IPS-18c (cell line): ENCODE results near the gene CACNA1B.

ENCODE experiments used
- H3K4me3 ChIP-seq: 2 replicates; pipeline ENCODE4 v1.7.0; 2013; ENCODE audit warnings: low read depth, mild to moderate bottlenecking, low read length, moderate library complexity; ENCODE audit not compliant: insufficient read depth
- H3K9me3 ChIP-seq: one replicate; pipeline ENCODE4 v1.6.1; 2013; ENCODE audit warnings: mild to moderate bottlenecking, low read length, moderate library complexity; ENCODE audit not compliant: control insufficient read depth, insufficient read depth

Gene CACNA1B

DNA sequence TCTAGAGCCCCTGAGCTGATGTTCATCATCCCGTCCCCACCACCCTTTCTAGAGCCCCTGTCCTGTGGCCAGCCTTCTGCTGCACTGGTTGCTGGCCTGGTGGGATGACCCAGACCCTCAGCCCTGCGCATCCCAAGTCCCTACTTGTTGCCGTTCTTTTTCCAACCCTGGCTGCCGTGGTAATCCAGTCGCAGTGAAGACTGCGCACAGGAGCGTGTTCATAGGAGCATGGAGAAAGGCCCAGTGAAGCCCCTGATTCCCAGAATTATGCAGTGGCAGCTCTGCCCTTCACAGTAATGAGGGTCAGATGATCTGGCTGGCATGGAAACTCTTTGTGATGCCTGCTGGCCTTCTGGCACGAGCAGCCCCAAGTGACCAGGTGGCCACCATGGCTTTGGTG is 183.3 kb downstream of the CACNA1B start:
- H3K4me3 ChIP-seq, result no peak overlapping the region
- no peaks in the 10 kb centered on the region for H3K9me3 ChIP-seq

DNA sequence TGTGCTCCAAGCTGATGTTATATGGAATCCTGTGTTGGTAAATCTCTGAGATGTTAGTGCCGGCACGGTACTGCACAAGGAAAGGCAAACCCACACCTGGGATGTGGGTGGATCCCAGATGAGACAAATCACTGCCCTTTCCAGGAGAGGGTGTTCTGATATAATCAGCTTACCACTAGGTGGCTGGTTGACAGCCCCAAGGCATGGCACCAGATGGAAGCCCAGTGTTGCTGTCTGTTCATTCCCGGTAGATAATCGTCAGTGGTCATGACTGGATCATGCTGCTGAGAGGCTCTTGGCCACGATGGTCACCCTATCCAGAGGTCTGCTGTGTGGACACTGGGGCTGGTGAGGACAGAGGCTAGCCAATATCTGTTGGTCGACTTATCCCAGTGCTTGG is 184.0 kb downstream of the CACNA1B start:
- Histone ChIP-seq H3K9me3 (no peaks in the 10 kb centered on the region), H3K4me3 (no peak overlapping the region; the same call in 1 of the 2 replicates)

DNA sequence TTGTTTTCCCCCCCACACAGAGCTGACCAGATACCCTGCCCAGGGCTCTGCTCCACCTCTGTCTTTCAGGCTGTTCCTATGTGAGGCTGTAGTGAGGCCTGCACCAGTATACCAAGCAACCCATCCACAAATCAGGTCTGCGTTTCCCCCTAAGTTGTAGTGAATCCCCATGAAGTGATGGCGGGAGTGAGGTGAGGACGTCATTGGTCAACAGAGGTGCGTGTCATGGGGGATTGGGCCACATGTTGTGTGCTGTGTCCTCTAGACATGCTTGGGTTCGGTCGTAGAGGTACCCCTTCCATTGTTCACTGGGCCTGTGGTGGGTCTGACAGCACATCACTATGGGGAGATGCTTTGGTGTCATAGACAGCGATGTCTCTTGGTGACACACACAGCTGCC is 184.6 kb downstream of the CACNA1B start:
- Histone ChIP-seq H3K9me3 (no peaks in the 10 kb centered on the region), H3K4me3 (no peak overlapping the region)

DNA sequence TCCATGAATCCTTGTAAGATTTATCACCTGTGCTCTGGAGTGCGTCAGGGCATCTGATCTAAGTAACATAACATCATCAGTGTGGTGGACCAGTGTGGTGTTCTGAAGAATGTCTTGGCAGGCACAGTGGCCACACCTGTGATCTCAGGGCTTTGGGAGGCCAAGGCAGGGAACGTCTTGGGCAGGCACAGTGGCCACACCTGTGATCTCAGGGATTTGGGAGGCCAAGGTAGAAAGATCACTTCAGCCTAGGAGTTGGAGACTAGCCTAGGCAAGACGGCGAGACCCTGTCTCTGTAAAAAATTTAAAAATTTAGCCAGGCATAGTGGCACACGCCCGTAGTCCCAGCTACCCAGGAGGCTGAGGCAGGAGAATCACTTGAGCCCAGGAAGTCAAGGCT is 185.5 kb downstream of the CACNA1B start:
- Histone ChIP-seq H3K9me3 (no peaks in the 10 kb centered on the region), H3K4me3 (no peak overlapping the region)

DNA sequence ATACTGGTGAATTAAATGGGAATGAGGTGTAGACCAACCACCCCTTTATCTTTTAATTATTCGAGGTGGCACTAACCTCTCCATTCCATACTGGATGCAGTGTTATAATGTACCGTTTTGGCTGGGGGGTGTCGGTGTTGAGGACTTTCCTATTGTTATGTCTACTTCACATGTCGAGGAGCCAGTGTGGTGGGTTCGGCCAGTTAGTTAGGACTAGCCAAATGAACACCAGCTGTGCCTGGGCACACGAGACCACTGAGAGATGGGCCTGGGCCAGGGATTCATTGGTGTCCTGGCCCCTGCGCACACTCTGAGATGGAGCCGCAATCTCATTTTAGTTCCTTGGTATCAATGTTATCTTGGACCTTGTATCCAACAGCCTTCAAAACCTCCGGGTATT is 186.2 kb downstream of the CACNA1B start:
- no peak overlapping the region for H3K4me3 ChIP-seq
- no peaks in the 10 kb centered on the region for H3K9me3 ChIP-seq

DNA sequence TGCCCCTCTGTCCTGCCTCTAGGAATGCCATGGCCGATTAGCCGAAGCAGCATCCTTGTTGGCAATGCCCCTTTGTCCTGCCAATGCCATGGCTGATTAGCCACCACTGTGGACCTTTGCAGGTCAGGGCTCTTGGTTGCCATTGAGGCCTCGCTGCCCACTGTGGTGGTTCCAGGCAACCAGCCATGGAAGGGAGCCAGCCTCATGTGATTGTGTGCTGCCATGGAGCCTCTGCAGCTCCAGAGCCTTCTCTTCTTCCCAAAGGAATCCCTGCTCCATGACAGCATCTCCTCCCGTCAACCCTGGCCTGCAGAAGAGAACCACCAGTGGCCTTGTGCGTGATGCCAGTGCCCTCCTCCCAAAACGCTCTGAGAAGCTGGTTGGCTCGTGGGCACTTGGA is 187.0 kb downstream of the CACNA1B start:
- Histone ChIP-seq H3K4me3 (no peak overlapping the region), H3K9me3 (no peaks in the 10 kb centered on the region)

DNA sequence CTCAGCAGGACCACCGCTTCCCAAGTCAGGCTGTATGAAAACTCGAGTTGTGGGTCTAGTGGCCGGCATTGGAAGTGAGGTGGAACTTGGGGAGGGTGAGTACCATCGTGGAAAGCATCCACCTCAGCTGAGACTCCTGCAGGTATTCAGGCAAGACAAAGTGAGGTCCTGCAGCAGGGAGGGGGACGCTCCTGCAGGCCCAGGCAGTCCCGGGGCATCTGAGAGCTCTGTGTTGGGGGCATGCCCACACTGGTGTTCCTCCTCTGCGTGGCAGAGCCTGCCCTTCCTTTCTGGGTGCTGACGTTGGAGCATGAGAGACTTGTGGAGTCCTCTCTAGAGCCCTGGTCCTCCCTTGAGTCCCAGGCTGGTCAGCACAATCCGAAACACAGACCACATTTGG is 187.7 kb downstream of the CACNA1B start:
- Histone ChIP-seq H3K4me3 (no peak overlapping the region), H3K9me3 (no peaks in the 10 kb centered on the region)

DNA sequence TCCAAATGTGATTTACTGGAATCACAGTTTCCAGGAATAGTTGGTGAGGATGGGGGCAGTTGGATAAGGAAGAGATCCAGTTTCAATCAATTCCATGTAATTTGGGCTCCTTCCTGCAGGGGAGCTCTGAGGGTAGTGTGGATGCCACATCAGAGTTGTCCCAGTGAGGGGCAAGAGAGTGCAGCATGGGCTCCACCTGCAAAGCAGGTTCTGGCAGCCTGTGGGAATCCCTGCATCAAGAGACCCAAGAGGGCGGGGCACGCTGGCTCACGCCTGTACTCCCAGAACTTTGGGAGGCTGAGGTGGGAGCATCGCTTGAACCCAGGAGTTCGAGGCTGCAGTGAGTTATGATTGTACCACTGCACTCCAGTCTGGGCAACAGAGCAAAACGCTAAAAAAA is 188.5 kb downstream of the CACNA1B start:
- H3K4me3 ChIP-seq, result no peak overlapping the region
- no peaks in the 10 kb centered on the region for H3K9me3 ChIP-seq

DNA sequence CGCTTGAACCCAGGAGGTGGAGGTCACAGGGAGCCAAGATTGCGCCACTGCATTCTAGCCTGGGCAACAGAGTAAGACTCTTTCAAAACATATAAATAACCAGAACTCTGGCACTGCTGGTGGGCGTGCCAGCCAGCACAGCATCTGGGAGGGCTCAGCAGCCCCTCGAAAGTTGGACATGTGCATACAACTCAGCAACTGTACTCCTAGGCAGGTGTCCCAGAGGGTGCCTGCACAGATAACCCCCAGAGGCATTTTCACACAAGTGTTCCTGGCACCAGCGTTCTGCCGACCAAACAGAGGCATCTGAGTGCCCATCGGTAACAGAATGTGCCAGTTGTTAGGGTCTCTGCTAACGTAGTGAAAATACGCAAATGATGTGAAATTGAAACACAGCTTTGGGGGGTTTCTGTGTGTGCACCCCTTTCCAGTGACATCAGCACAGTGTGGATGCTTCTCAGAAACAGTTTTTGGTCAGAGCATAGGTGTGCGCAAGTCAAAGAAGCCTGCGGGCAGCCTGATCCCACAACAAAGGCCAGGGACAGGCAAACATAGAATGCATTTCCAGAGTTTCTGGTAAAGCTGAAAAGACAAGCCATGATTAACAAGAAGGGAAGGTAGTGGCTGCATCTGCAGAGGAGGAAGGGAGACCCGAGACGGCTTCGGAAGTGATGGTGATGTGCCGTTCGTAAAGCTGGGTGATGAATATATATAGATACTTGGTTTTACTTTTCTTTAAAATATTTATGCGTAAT is 190.2 kb downstream of the CACNA1B start:
- H3K4me3 ChIP-seq, result no peak overlapping the region
- peaks cover 2% of the 10 kb centered on the region for H3K9me3 ChIP-seq

DNA sequence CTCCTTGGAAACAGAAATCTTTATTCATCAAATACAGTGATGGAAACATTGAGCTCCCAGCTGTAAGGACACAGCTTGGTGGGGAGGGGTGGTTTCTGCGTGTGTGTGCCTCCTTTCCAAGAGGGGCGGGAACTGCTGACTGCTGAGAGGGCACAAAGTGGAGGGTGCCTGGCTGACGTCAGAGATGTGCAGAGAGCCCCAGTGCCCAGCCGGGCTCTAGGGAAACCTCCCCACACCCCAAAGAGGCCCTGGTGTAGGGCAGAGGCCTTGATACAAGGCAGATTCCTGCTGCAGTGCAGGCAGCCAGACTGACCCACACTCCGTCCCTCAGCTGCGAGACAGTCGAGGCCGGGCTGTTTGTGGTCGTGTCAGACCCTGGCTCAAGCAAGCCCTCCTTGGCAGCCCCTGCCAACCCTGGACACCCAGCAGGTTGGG is 191.0 kb downstream of the CACNA1B start:
- Histone ChIP-seq H3K4me3 (no peak overlapping the region), H3K9me3 (peaks cover 2% of the 10 kb centered on the region)

DNA sequence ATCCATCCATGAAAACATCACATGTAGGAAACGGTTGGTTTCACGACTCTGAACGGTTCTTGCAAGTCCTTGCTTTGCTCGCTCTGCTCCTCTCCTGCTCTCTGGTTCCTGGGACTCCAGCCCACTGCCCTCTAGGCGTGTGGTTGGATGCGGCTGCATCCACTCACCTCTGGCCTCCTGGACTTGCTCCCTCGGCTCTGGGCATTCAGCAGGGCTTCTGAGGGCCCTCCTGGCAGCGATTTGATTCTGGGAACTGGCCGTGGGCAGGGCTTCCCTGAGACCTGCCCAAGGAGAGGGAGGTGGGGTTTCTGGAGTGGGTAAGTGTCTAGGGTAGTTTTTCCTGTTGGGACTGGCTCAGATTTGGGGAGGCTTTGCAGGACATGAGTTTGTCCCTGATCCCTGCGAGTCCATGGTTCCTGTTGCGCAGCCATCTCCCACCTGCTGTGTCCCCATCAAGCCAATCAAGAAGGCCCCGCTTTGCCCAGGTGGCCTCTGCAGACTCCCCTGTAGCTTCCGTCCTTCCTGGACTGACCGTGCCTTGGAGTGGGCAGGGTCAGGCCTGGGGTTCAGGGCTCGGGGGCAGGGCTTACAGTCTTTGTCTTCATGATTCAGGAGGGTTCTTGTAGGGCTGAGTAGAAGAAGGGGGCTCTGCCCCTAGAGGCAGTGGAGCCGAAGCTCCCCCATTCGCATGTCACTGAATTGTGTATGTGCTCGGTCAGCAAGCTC is 192.3 kb downstream of the CACNA1B start:
- Histone ChIP-seq H3K9me3 (peaks cover 6% of the 10 kb centered on the region), H3K4me3 (no peak overlapping the region)

DNA sequence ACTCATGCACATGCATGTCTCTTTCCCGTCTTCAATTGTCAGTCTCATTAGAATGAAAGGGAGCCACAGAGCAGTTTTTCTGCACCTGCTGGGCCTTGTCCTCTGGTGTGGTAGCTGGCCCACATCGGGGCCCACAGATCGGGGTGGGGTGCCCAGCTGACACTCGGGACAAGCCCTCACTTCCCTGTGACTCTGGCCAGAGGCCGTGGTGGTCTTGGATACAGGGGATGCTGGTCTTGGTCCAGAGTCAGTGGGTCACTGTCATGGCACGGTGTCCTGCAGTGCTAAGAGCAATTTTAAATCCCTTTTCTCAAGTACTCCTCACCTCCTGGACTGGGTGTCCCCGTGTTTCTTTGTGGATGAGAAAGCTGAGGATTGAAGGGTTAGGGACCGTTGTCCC is 193.2 kb downstream of the CACNA1B start:
- peaks cover 6% of the 10 kb centered on the region for H3K9me3 ChIP-seq

DNA sequence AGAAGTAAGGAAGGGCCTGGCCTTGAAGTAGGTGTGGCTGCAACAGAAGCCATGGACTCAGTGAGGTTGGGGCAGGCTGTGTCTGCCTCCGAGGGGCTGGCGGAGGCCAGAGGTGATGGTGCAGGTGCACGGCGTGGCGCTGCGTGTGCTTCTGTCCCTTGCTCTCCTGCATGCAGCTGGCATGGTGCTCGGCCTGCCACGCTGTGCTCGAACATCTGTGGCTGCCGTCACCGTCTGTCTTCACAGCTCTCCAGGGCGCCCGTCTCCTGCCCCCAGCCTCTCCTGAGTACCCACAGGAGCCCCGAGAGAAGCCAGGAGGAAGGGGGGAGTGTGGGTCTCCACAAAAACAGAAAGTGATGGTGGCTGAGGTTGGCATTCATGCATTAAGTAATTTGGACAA is 193.7 kb downstream of the CACNA1B start:
- H3K9me3 ChIP-seq, result peaks cover 6% of the 10 kb centered on the region
- no peak overlapping the region for H3K4me3 ChIP-seq

More for the DNA sequence above, 193.2 kb downstream of the CACNA1B start:
- no peak overlapping the region for H3K4me3 ChIP-seq

DNA sequence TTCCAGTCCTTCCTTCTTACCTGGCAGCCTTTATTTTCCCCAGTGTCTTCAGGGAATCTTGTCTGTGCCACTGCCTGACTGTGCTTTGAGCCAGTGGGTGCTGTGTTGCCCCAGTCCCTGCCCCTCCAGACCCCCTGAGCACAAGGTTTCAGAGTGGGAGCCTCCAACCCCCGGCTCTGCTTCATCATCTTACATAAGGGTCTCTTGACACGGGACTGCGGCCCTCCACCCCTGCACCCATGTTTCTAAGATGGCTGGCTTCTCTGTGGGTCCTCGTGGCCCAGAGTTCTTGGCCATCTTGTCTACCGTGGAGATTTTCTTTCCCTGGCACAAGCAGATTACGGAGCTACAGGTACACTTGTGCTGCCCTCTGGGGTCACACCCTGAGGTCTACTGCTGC is 194.1 kb downstream of the CACNA1B start:
- Histone ChIP-seq H3K9me3 (peaks cover 6% of the 10 kb centered on the region), H3K4me3 (no peak overlapping the region)

DNA sequence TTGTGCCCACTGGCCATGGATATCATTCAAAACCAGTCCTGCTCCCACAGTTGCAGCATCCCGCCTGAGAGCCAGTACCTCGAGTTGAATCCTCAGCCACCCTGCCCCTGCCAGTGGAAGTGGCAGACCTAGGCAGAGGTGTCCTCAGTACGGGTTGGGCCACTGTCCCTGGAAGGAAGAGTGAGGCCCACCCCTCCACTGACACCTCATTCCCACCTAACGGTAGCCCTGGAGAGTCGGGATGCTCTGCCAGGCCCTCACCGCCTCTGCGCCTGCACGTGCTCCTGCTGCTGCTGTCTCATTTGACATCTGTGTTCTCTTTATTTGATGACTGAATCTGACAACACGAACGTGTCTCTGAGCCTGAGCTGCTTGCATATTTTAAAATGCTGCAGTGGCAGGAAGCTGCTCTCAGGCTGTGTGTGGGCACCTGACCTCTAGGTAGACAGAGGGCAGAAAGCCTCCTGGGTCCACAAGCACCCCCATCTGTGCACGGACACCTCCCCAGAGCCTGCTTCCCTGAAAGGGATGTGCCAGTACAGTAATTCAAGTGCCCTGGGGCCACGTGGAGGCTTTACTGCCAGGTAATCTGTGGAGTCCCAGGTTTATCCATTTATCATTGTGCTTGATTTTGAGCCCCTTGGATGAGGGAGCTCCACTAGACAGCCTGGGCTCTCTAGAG is 194.7 kb downstream of the CACNA1B start:
- Histone ChIP-seq H3K4me3 (no peak overlapping the region), H3K9me3 (peaks cover 6% of the 10 kb centered on the region)

DNA sequence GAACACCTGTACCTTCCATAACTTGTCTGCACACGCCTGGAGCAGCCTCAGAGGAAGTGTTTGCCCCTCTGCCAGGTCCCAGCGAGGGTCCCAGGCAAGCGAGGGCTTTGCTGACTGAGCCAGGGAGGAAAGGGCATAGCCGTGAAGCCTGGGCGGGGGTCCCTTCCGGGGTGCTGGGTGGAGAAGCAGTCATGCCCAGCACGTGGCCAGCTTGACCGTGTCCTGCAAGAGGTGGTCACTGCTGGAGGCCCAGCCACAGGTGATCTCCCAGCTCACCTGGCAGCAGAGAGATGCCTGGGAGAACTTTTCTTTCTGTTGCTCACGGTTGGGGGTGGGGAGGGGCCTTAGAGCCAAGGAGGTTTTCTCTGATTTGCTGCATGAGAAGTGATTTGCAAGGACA is 195.3 kb downstream of the CACNA1B start:
- peaks cover 6% of the 10 kb centered on the region for H3K9me3 ChIP-seq
- no peak overlapping the region for H3K4me3 ChIP-seq

DNA sequence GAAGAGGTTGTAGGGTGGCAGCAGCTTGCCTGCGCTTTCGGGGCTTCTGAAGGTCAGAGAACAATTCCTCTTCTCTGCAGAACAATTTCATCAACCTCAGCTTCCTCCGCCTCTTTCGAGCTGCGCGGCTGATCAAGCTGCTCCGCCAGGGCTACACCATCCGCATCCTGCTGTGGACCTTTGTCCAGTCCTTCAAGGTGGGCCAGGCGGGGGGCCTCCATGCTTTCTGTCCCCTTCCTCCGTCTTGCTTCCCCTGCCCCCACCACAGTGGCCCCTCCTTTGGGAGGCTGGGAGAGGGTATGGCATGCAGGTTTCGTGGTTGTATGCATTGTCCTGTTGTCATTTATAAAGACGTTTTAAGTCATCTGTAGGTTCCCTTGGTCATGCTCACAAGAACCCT is 195.8 kb downstream of the CACNA1B start:
- peaks cover 6% of the 10 kb centered on the region for H3K9me3 ChIP-seq
- no peak overlapping the region for H3K4me3 ChIP-seq

DNA sequence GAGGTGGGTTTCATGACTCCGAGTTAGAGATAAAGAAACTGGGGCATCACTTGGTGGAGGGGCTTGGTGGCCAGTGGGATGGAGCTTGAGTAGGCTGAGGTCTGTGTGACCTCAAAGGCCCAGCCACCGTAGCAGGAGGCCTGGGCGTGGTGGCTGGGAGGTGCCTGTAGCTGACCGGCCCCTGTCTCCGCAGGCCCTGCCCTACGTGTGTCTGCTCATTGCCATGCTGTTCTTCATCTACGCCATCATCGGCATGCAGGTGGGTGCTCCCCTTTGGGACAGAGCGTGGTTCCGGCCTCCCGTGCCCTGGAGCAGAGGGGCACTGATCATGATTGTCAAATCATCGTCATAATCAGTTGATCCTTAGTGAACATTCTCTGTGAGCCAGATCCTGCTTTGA is 196.2 kb downstream of the CACNA1B start:
- Histone ChIP-seq H3K9me3 (peaks cover 9% of the 10 kb centered on the region), H3K4me3 (no peak overlapping the region)
